ENCODE results near the gene KCNJ5. TPM values are rescaled to one million over a fixed set of nuclear protein-coding genes. Genes with fewer than 3 reads are reported as not detected.

The KCNJ5 gene
- total RNA-seq, 1 experiment from 2014 or later: 0.17 TPM

DNA sequence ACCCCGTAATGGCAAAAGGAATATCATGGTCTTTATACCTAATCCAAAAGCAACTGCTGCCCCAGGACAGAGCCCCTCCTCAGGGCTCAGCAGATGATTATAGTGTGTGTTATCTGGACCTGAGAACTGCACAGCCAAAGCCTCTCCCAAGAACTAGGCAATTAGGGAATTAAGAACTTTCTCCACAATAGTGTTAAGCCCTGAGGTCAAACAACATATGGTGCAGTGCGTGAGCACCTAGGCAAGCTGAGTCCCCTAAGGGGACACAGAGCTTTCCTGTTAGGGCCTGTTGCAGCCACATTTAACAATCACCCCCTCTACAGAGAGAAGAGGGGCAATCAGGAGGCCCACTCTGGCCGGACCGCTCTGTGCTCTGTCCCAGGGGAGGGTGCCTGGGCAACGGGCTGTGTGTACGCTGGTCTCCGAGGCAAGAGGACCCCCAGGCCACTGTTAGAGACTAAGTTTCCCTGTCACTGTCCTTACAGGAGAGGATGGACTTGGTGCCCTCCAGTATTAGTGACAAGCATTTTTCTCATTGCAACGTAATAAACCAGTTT is 1.4 kb upstream of the KCNJ5 start:
- peak overlapping the region; percentile 54 to 67; a peak in 3 of 4 replicates for H3K4me3 ChIP-seq (replicated peaks in 1 of 2; ENCODE audit: low read depth in 1 of 2, low read length in 2 of 2)
- ChIA-PET POLR2A (interaction anchor here (0.7 kb wide), 1 partner anchor 67 kb away, joined by 3 read pairs; no protein-coding TSS in a partner anchor), RAD21 (ENCODE audit: low non-redundant PET in 1 of 2, low total read pairs in 2 of 2, uncharacterized antibody in 2 of 2, unreplicated experiment in 2 of 2) (interaction anchor here (1.0 to 1.4 kb wide), 3 partner anchors 19 to 67 kb away, joined by 3 read pairs; no protein-coding TSS in a partner anchor), CTCF (interaction anchor here (1.0 to 3.9 kb wide), 5 partner anchors 12 to 67 kb away, joined by 3 to 22 read pairs (median 5); no protein-coding TSS in a partner anchor)
- H3K27ac ChIP-seq (ENCODE audit: low read depth, low read length): no peak overlapping the region
- H3K9me2 ChIP-seq (ENCODE audit: insufficient read depth): no peaks in the 10 kb centered on the region
- no TSS peak for BruUV-seq (replicated peaks)
- H3K79me2 ChIP-seq (ENCODE audit: insufficient read depth, low read length): no peaks in the 10 kb centered on the region
- H3K4me2 ChIP-seq (ENCODE audit: low read length): peak overlapping the region; percentile 97
- no peaks in the 10 kb centered on the region for H3K9me3 ChIP-seq (ENCODE audit: control insufficient read depth in 1 of 2, insufficient read depth in 1 of 2, low read depth in 1 of 2, low read length in 2 of 2)
- no peak overlapping the region for H2AFZ ChIP-seq (ENCODE audit: low read depth, low read length, poor library complexity, severe bottlenecking)
- H3K4me1 ChIP-seq (ENCODE audit: control insufficient read depth in 1 of 2, insufficient read depth in 2 of 2, low read length in 2 of 2): peaks cover 9 to 18% of the 10 kb centered on the region in 2 experiments; a peak in 3 of 4 replicates
- TF ChIP-seq JUND (IDR thresholded peaks at IDR 0.05) (no peak), POLR2A (IDR thresholded peaks at IDR 0.05; ENCODE audit: borderline replicate concordance, extremely low read depth, insufficient read depth, insufficient read length) (no peak), ZFX (IDR thresholded peaks at IDR 0.05) (no peak)
- H3K9ac ChIP-seq (ENCODE audit: low read length): no peak overlapping the region
- ATAC-seq: no peak
- no peaks in the 10 kb centered on the region for H4K20me1 ChIP-seq (ENCODE audit: insufficient read depth)
- no peaks in the 10 kb centered on the region for H3K36me3 ChIP-seq (ENCODE audit: control insufficient read depth in 1 of 2, insufficient read depth in 2 of 2, low read length in 2 of 2)
- H3K27me3 ChIP-seq (ENCODE audit: insufficient read depth, low read length): no peaks in the 10 kb centered on the region
- intact Hi-C loops (cut with micrococcal nuclease): loop anchor here (5.0 kb wide), 1 partner anchor 443 kb away; no protein-coding TSS in a partner anchor
- no peak for DNase-seq (ENCODE audit: low read depth, low spot score)

DNA sequence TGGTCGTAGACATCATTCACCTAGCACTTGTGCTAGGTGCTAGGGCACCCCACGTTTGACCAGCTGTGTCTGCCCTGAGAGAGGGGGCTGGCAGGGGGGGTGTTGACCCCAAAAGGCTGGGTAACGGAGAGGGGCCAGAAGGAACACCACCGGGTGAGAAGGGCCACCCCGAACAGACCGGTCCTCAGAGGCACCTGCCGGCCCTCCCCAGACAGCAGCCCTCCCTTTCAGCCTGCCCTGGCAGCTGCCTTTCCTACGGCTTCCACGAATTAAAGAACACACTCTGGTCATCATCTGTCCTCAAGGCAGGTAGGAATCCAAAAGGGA is 977 bp upstream of the KCNJ5 start:
- Histone ChIP-seq H3K4me1 (ENCODE audit: control insufficient read depth in 1 of 2, insufficient read depth in 2 of 2, low read length in 2 of 2) (peaks cover 9 to 18% of the 10 kb centered on the region in 2 experiments; a peak in 3 of 4 replicates), H3K27me3 (ENCODE audit: insufficient read depth, low read length) (no peaks in the 10 kb centered on the region), H3K9me2 (ENCODE audit: insufficient read depth) (no peaks in the 10 kb centered on the region), H3K36me3 (ENCODE audit: control insufficient read depth in 1 of 2, insufficient read depth in 2 of 2, low read length in 2 of 2) (no peaks in the 10 kb centered on the region), H3K4me2 (ENCODE audit: low read length) (peak overlapping the region; percentile 97), H3K9me3 (ENCODE audit: control insufficient read depth in 1 of 2, insufficient read depth in 1 of 2, low read depth in 1 of 2, low read length in 2 of 2) (no peaks in the 10 kb centered on the region), H3K4me3 (replicated peaks in 1 of 2; ENCODE audit: low read depth in 1 of 2, low read length in 2 of 2) (peak overlapping the region; percentile 54 to 67), H4K20me1 (ENCODE audit: insufficient read depth) (no peaks in the 10 kb centered on the region), H3K9ac (ENCODE audit: low read length) (0 out of 2 replicates have a peak overlapping the region, but pooled peaks have one; percentile 44), H3K79me2 (ENCODE audit: insufficient read depth, low read length) (no peaks in the 10 kb centered on the region), H3K27ac (ENCODE audit: low read depth, low read length) (no peak overlapping the region; the same call in 1 of the 2 replicates), H2AFZ (ENCODE audit: low read depth, low read length, poor library complexity, severe bottlenecking) (peak overlapping the region; percentile 67)
- DNase-seq (ENCODE audit: low read depth, low spot score) (no peak), ATAC-seq (no peak)
- CTCF ChIA-PET: interaction anchor here (1.0 to 3.9 kb wide), 5 partner anchors 11 to 67 kb away, joined by 3 to 22 read pairs (median 5); no protein-coding TSS in a partner anchor
- POLR2A ChIA-PET: interaction anchor here (0.7 kb wide), 1 partner anchor 66 kb away, joined by 3 read pairs; no protein-coding TSS in a partner anchor
- BruUV-seq (replicated peaks): no TSS peak
- TF ChIP-seq CBX3 (IDR thresholded peaks at IDR 0.05; ENCODE audit: low read depth): no peak
- TF ChIP-seq, protein P1, sequence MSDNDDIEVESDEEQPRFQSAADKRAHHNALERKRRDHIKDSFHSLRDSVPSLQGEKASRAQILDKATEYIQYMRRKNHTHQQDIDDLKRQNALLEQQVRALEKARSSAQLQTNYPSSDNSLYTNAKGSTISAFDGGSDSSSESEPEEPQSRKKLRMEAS (IDR thresholded peaks at IDR 0.05): no peak
- no peak for TF ChIP-seq TCF7L2 (IDR thresholded peaks at IDR 0.05; ENCODE audit: borderline replicate concordance, extremely low read depth, insufficient read depth, insufficient read length)
- TF ChIP-seq YY1 (IDR thresholded peaks at IDR 0.05; ENCODE audit: extremely low read depth, insufficient replicate concordance, low read depth, low read length): no peak
- TF ChIP-seq ZFX (IDR thresholded peaks at IDR 0.05): no peak
- TF ChIP-seq EGR1 (IDR thresholded peaks at IDR 0.05; ENCODE audit: low read depth): no peak
- TF ChIP-seq POLR2A (IDR thresholded peaks at IDR 0.05; ENCODE audit: borderline replicate concordance, extremely low read depth, insufficient read depth, insufficient read length): no peak
- TF ChIP-seq ELF1 (IDR thresholded peaks at IDR 0.05; ENCODE audit: borderline replicate concordance, low read depth): no peak
- TF ChIP-seq JUND (IDR thresholded peaks at IDR 0.05): no peak
- TF ChIP-seq SP1 (IDR thresholded peaks at IDR 0.05; ENCODE audit: low read depth): no peak
- RAD21 ChIA-PET (ENCODE audit: low non-redundant PET in 1 of 2, low total read pairs in 2 of 2, uncharacterized antibody in 2 of 2, unreplicated experiment in 2 of 2): interaction anchor here (1.0 to 1.4 kb wide), 3 partner anchors 18 to 66 kb away, joined by 3 read pairs; no protein-coding TSS in a partner anchor
- intact Hi-C loops (cut with micrococcal nuclease): no loop called here
